K562 (cell line): ENCODE data around the gene PRRT1. TPM values are rescaled to one million over a fixed set of nuclear protein-coding genes. Genes with fewer than 3 reads are reported as not detected.
A peak's percentile ranks its signal among the peaks of the same experiment; 100 is the strongest.

Experiments used
- BRD9 ChIP-seq: fragments of 450-650 bp; IDR thresholded peaks from 2 replicates; pipeline ENCODE4 v1.6.1; 2018; ENCODE audit warnings: low read depth; ENCODE audit not compliant: partially characterized antibody
- CCAR2 ChIP-seq: fragments of 200-400 bp; formaldehyde crosslinking; IDR thresholded peaks from 2 replicates; pipeline ENCODE4 v1.6.1; 2017; ENCODE audit warnings: mild to moderate bottlenecking, low read depth, low read length
- CREB1 ChIP-seq, 2 experiments: sonication (generic) in 1 of 2; formaldehyde crosslinking in 1 of 2; IDR thresholded peaks; 2 replicates each; pipeline versions ENCODE4 v1.6.1 to v1.8.0; 2012 to 2022; ENCODE audit warnings: inconsistent platforms in 1 of 2, mild to moderate bottlenecking in 1 of 2, missing genetic modification reagents in 1 of 2, moderate library complexity in 1 of 2
- EGR1 ChIP-seq: fragments of 450-650 bp; conservative IDR thresholded peaks from 2 replicates; pipeline ENCODE4 v1.6.1; 2017; ENCODE audit warnings: mild to moderate bottlenecking
- ELF1 ChIP-seq: fragments of 200-800 bp; sonication (Bioruptor generic); IDR thresholded peaks from 2 replicates; pipeline ENCODE4 v1.6.1; 2016; ENCODE audit warnings: missing genetic modification characterization, missing compliant biosample characterization
- ETV5 ChIP-seq: sonication (generic); formaldehyde crosslinking; IDR thresholded peaks from 2 replicates; pipeline ENCODE4 v1.4.0; 2020; ENCODE audit warnings: low read depth, mild to moderate bottlenecking, missing genetic modification reagents
- GABPB2 ChIP-seq: fragments of 250-450 bp; sonication (Bioruptor Pico); conservative IDR thresholded peaks from 2 replicates; pipeline ENCODE4 v1.5.1; 2021; ENCODE audit warnings: mild to moderate bottlenecking
- GATAD2B ChIP-seq: fragments of 450-650 bp; IDR thresholded peaks from 2 replicates; pipeline ENCODE4 v1.6.1; 2017; ENCODE audit warnings: mild to moderate bottlenecking, borderline replicate concordance
- HNRNPLL ChIP-seq: fragments of 200-400 bp; formaldehyde crosslinking; IDR thresholded peaks from 2 replicates; pipeline ENCODE4 v1.6.1; 2017; ENCODE audit warnings: low read length, low read depth, mild to moderate bottlenecking; ENCODE audit not compliant: poor library complexity, severe bottlenecking
- KLF1 ChIP-seq: fragments of 450-650 bp; IDR thresholded peaks from 2 replicates; pipeline ENCODE4 v1.6.1; 2016; ENCODE audit warnings: missing genetic modification characterization, missing compliant biosample characterization
- KLF13 ChIP-seq: fragments of 450-650 bp; IDR thresholded peaks from 2 replicates; pipeline ENCODE4 v1.6.1; 2016; ENCODE audit warnings: missing genetic modification characterization, low read depth, mild to moderate bottlenecking, missing compliant biosample characterization, moderate library complexity, borderline replicate concordance
- MAFG ChIP-seq: fragments of 450-650 bp; conservative IDR thresholded peaks from 2 replicates; pipeline ENCODE4 v1.6.1; 2016; ENCODE audit warnings: missing genetic modification characterization, missing compliant biosample characterization
- MEF2D ChIP-seq: conservative IDR thresholded peaks from 2 replicates; pipeline ENCODE4 v1.6.1; 2016; ENCODE audit warnings: low read depth, missing genetic modification characterization, missing compliant biosample characterization
- OTX1 ChIP-seq: fragments of 450-650 bp; formaldehyde crosslinking; IDR thresholded peaks from 2 replicates; pipeline ENCODE4 v1.4.0; 2022; ENCODE audit warnings: mild to moderate bottlenecking
- RBM34 ChIP-seq: fragments of 200-400 bp; formaldehyde crosslinking; IDR thresholded peaks from 2 replicates; pipeline ENCODE4 v1.6.1; 2018; ENCODE audit warnings: low read length, borderline replicate concordance; ENCODE audit not compliant: insufficient read depth
- SRSF7 ChIP-seq: fragments of 200-400 bp; formaldehyde crosslinking; optimal IDR thresholded peaks from 2 replicates; pipeline ENCODE3; 2017; ENCODE audit warnings: mild to moderate bottlenecking, low read depth, low read length
- ZFP30 ChIP-seq: fragments of 250-450 bp; sonication (Bioruptor Pico); IDR thresholded peaks from 2 replicates; pipeline ENCODE4 v1.8.0; 2022; ENCODE audit warnings: moderate library complexity, mild to moderate bottlenecking, inconsistent platforms, borderline replicate concordance
- ZFPM2 ChIP-seq: fragments of 250-450 bp; sonication (Bioruptor Pico); IDR thresholded peaks from 2 replicates; pipeline ENCODE4 v1.5.1; 2022; ENCODE audit warnings: mild to moderate bottlenecking
- ZKSCAN8 ChIP-seq: fragments of 200-800 bp; sonication (Bioruptor generic); IDR thresholded peaks from 2 replicates; pipeline ENCODE4 v1.6.1; 2016; ENCODE audit warnings: missing genetic modification characterization, missing compliant biosample characterization
- ZNF174 ChIP-seq: fragments of 250-450 bp; sonication (Bioruptor Pico); IDR thresholded peaks from 2 replicates; pipeline ENCODE4 v1.4.0; 2020; ENCODE audit warnings: mild to moderate bottlenecking
- ZNF3 ChIP-seq: fragments of 250-450 bp; sonication (Bioruptor Pico); IDR thresholded peaks from 2 replicates; pipeline ENCODE4 v1.5.0; 2021; ENCODE audit warnings: mild to moderate bottlenecking, moderate library complexity
- polyA plus RNA-seq, 8 experiments: library from polyadenylated mRNA; depleted of rRNA in 4 of 8; stranded (reverse) in 5 of 8; unstranded in 3 of 8; fragments of >200 nt; fragmentation: Nextera tagmentation in 2 of 8; fragmentation: Illumina TruSeq in 1 of 8; extraction: Ambion mirVana in 2 of 8; extraction: Trizol in 1 of 8; gene quantifications; 2 replicates each; pipeline versions ENCODE4 v1.2.1 to v1.2.3, GENCODE V29; 2011 to 2014; ENCODE audit warnings: inconsistent platforms in 1 of 8, missing spikeins in 1 of 8
- total RNA-seq, 7 experiments: library from RNA; depleted of rRNA in 6 of 7; stranded (reverse); fragments of >200 nt in 6 of 7; fragmentation: Illumina TruSeq in 2 of 7; extraction: Trizol in 2 of 7; gene quantifications; 2 replicates each; pipeline versions ENCODE4 v1.2.1 to v1.2.3, GENCODE V29; 2011 to 2021; ENCODE audit warnings: low replicate concordance in 1 of 7
- TF ChIP-seq, protein P1 (sequence below): IDR thresholded peaks from 3 replicates; pipeline ENCODE4 v1.6.1; 2011; ENCODE audit warnings: borderline replicate concordance, mild to moderate bottlenecking, moderate library complexity; ENCODE audit not compliant: insufficient read length; ENCODE audit errors: extremely low read depth
- TF ChIP-seq, protein P2 (sequence below): IDR thresholded peaks from 2 replicates; pipeline ENCODE4 v1.6.1; 2014; ENCODE audit warnings: antibody characterized with exemption
- TF ChIP-seq, protein P3 (sequence below): fragments of 250-450 bp; sonication (Bioruptor Pico); IDR thresholded peaks from 2 replicates; pipeline ENCODE4 v1.5.0; 2022; ENCODE audit warnings: mild to moderate bottlenecking

PRRT1 gene
- total and polyA plus RNA-seq, 9 of the 15 experiments (the other 6 are each of a cell fraction or from before 2014, with no cell fraction given): 0.14 to 3.5 (median 0.41) TPM

DNA sequence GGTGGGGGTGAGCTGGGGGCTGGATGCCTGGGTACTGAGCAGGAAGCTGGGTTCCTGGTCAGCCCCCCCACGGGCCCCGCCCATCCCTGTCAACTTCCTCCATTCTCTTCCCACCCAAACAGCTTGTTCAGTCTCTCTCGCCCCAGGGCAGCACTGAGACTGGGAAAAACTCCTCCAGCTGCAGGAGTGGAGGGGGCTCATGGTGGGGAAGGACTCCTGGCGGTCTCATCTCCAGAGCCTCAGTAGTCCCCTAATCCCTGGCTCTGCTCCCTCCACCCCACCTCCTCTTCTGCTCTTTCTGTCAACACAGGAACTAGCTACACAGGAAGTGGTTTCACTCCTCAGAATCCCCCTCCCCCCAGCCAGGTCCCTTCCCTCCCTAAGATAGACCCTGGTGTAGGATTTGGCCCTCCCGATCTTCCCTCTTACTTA, 40.9 kb upstream of the PRRT1 start, which contains the start of gene GPSM3 (continued):
- TF ChIP-seq CREB1 (IDR thresholded peaks at IDR 0.05): no peak
- TF ChIP-seq CREB1 (CRISPR knock-in tag; IDR thresholded peaks at IDR 0.05): no peak
- TF ChIP-seq GATAD2B: peak; percentile 64; the same call in 1 of the 2 replicates
- TF ChIP-seq, protein P1, sequence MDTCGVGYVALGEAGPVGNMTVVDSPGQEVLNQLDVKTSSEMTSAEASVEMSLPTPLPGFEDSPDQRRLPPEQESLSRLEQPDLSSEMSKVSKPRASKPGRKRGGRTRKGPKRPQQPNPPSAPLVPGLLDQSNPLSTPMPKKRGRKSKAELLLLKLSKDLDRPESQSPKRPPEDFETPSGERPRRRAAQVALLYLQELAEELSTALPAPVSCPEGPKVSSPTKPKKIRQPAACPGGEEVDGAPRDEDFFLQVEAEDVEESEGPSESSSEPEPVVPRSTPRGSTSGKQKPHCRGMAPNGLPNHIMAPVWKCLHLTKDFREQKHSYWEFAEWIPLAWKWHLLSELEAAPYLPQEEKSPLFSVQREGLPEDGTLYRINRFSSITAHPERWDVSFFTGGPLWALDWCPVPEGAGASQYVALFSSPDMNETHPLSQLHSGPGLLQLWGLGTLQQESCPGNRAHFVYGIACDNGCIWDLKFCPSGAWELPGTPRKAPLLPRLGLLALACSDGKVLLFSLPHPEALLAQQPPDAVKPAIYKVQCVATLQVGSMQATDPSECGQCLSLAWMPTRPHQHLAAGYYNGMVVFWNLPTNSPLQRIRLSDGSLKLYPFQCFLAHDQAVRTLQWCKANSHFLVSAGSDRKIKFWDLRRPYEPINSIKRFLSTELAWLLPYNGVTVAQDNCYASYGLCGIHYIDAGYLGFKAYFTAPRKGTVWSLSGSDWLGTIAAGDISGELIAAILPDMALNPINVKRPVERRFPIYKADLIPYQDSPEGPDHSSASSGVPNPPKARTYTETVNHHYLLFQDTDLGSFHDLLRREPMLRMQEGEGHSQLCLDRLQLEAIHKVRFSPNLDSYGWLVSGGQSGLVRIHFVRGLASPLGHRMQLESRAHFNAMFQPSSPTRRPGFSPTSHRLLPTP: no peak
- peak; percentile 73; the same call in 1 of the 2 replicates for TF ChIP-seq ELF1 (tag)
- TF ChIP-seq HNRNPLL: no peak
- TF ChIP-seq, protein P2, sequence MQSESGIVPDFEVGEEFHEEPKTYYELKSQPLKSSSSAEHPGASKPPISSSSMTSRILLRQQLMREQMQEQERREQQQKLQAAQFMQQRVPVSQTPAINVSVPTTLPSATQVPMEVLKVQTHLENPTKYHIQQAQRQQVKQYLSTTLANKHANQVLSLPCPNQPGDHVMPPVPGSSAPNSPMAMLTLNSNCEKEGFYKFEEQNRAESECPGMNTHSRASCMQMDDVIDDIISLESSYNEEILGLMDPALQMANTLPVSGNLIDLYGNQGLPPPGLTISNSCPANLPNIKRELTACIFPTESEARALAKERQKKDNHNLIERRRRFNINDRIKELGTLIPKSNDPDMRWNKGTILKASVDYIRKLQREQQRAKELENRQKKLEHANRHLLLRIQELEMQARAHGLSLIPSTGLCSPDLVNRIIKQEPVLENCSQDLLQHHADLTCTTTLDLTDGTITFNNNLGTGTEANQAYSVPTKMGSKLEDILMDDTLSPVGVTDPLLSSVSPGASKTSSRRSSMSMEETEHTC: no peak
- TF ChIP-seq, protein P3, sequence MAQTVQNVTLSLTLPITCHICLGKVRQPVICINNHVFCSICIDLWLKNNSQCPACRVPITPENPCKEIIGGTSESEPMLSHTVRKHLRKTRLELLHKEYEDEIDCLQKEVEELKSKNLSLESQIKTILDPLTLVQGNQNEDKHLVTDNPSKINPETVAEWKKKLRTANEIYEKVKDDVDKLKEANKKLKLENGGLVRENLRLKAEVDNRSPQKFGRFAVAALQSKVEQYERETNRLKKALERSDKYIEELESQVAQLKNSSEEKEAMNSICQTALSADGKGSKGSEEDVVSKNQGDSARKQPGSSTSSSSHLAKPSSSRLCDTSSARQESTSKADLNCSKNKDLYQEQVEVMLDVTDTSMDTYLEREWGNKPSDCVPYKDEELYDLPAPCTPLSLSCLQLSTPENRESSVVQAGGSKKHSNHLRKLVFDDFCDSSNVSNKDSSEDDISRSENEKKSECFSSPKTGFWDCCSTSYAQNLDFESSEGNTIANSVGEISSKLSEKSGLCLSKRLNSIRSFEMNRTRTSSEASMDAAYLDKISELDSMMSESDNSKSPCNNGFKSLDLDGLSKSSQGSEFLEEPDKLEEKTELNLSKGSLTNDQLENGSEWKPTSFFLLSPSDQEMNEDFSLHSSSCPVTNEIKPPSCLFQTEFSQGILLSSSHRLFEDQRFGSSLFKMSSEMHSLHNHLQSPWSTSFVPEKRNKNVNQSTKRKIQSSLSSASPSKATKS: no peak
- TF ChIP-seq ZFP30 (CRISPR knock-in tag): no peak
- TF ChIP-seq KLF13 (tag): peak; percentile 42; the same call in 1 of the 2 replicates
- TF ChIP-seq KLF1 (tag): 0 out of 2 replicates have a peak, but pooled peaks have one; percentile 22
- no peak for TF ChIP-seq MAFG (tag)
- TF ChIP-seq SRSF7: no peak
- TF ChIP-seq ZFPM2: no peak
- TF ChIP-seq RBM34: no peak
- no peak for TF ChIP-seq MEF2D (tag)
- TF ChIP-seq CCAR2: no peak
- no peak for TF ChIP-seq ZNF3 (CRISPR knock-in tag)
- no peak for TF ChIP-seq BRD9
- TF ChIP-seq EGR1: no peak
- no peak for TF ChIP-seq ZKSCAN8 (CRISPR knock-in tag)
- 0 out of 2 replicates have a peak, but pooled peaks have one; percentile 24 for TF ChIP-seq OTX1
- TF ChIP-seq ETV5 (CRISPR knock-in tag): peak; percentile 95
- no peak for TF ChIP-seq ZNF174 (CRISPR knock-in tag)
- no peak for TF ChIP-seq GABPB2
